ENCODE measurements around the gene GDPD5. TPM values are rescaled to one million over a fixed set of nuclear protein-coding genes. Genes with fewer than 3 reads are reported as not detected.

The GDPD5 gene
- total and polyA plus RNA-seq, 2 donors (not counting 1 experiment from before 2014, with no cell fraction given): 59.1 to 102 TPM

DNA sequence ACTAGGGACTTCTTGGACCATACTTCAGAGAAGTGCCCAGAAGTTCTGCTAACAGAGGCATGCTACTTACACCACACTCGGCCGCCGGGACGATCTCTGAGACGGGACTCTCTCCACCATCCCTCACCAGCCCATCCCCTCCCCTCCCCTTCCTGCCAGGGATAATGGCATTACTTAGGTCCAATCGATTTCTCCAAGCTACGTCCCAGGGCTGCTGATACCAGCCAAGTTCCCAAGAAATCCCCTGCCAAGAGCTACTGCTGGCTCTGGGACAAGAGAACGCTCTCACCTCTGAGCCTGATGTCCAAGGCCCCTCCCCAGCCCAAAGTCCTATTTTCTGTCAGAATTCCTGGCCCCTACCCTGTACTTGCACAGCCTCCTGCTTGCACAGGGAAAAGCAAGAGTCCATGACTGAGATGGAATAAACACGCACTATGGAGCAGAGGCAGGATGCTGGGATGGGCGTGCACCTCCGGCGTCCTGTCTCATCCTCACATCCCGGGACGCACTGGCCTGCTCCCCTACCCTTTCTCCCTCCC lies 42.7 kb downstream of the GDPD5 start:
- no peak overlapping the region for H3K4me3 Mint-ChIP-seq
- CTCF ChIA-PET: interaction anchor here (0.7 to 1.2 kb wide), 2 partner anchors 12 to 37 kb away, joined by 3 read pairs; no protein-coding TSS in a partner anchor
- Histone ChIP-seq H3K36me3 (replicated peaks in 1 of 2; ENCODE audit: control extremely low read depth in 1 of 2, control insufficient read depth in 1 of 2, extremely low read depth in 1 of 2, insufficient read depth in 2 of 2, low read length in 1 of 2) (no peaks in the 10 kb centered on the region), H3K9ac (ENCODE audit: low read length) (no peak overlapping the region), H2AFZ (ENCODE audit: insufficient read depth, low read depth, low read length, poor library complexity, severe bottlenecking) (no peak overlapping the region), H4K20me1 (ENCODE audit: control insufficient read depth, insufficient read depth, low read length, poor library complexity, severe bottlenecking) (no peaks in the 10 kb centered on the region), H3K9me3 (ENCODE audit: control extremely low read depth in 1 of 3, control insufficient read depth in 2 of 3, insufficient read depth in 1 of 3, low read length in 2 of 3) (no peaks in the 10 kb centered on the region), H3K79me2 (ENCODE audit: control insufficient read depth, insufficient read depth, low read length) (no peaks in the 10 kb centered on the region), H3K4me2 (replicated peaks; ENCODE audit: low read depth, low read length, poor library complexity, severe bottlenecking) (no peak overlapping the region), H3K4me3 (ENCODE audit: control extremely low read depth in 1 of 5, extremely low read depth in 1 of 5, insufficient read depth in 1 of 5, low read depth in 2 of 5, low read length in 4 of 5) (no peak overlapping the region), H3K4me1 (ENCODE audit: control insufficient read depth in 2 of 2, insufficient read depth in 2 of 2, low read length in 2 of 2) (no peaks in the 10 kb centered on the region), H3K27me3 (replicated peaks in 1 of 4; ENCODE audit: control extremely low read depth in 1 of 4, control insufficient read depth in 3 of 4, insufficient read depth in 4 of 4, low read length in 3 of 4) (no peaks in the 10 kb centered on the region), H3K27ac (ENCODE audit: low read length in 2 of 2) (no peak overlapping the region)
- no peak overlapping the region for H3K27ac Mint-ChIP-seq
- POLR2A ChIA-PET: no interaction called here
- no peak for TF ChIP-seq EZH2 (IDR thresholded peaks at IDR 0.05; ENCODE audit: borderline replicate concordance, insufficient read depth, low read depth, low read length, poor library complexity, severe bottlenecking)
- TF ChIP-seq CTCF (IDR thresholded peaks at IDR 0.05): no peak
- intact Hi-C loops (cut with micrococcal nuclease): no loop called here
- no peaks in the 10 kb centered on the region for H3K27me3 Mint-ChIP-seq
- H3K4me1 Mint-ChIP-seq: peaks cover 2% of the 10 kb centered on the region
- WGBS (ENCODE audit: insufficient coverage): 96% methylated on average over 14 of the region's 14 CpGs
- no peaks in the 10 kb centered on the region for H3K9me3 Mint-ChIP-seq (ENCODE audit: insufficient read depth)
- DNase-seq (no peak), ATAC-seq (ENCODE audit: low read depth) (no peak)

GRCh38 chr11:75481922-75482606 lies 43.7 kb downstream of the GDPD5 start:
- no peak for TF ChIP-seq EZH2 (IDR thresholded peaks at IDR 0.05; ENCODE audit: borderline replicate concordance, insufficient read depth, low read depth, low read length, poor library complexity, severe bottlenecking)
- no peak for TF ChIP-seq CTCF (IDR thresholded peaks at IDR 0.05)
- 89% methylated on average over 7 of the region's 12 CpGs for WGBS (ENCODE audit: insufficient coverage)
- H3K4me2 ChIP-seq (replicated peaks; ENCODE audit: low read depth, low read length, poor library complexity, severe bottlenecking): no peak overlapping the region

More at GRCh38 chr11:75481922-75482606, 43.7 kb downstream of the GDPD5 start:
- Histone ChIP-seq H3K9ac (ENCODE audit: low read length) (no peak overlapping the region), H2AFZ (ENCODE audit: insufficient read depth, low read depth, low read length, poor library complexity, severe bottlenecking) (no peak overlapping the region), H3K79me2 (ENCODE audit: control insufficient read depth, insufficient read depth, low read length) (no peaks in the 10 kb centered on the region), H4K20me1 (ENCODE audit: control insufficient read depth, insufficient read depth, low read length, poor library complexity, severe bottlenecking) (no peaks in the 10 kb centered on the region), H3K27me3 (replicated peaks in 1 of 4; ENCODE audit: control extremely low read depth in 1 of 4, control insufficient read depth in 3 of 4, insufficient read depth in 4 of 4, low read length in 3 of 4) (no peaks in the 10 kb centered on the region), H3K4me1 (ENCODE audit: control insufficient read depth in 2 of 2, insufficient read depth in 2 of 2, low read length in 2 of 2) (no peaks in the 10 kb centered on the region), H3K9me3 (ENCODE audit: control extremely low read depth in 1 of 3, control insufficient read depth in 2 of 3, insufficient read depth in 1 of 3, low read length in 2 of 3) (no peaks in the 10 kb centered on the region), H3K27ac (ENCODE audit: low read length in 2 of 2) (no peak overlapping the region), H3K4me3 (ENCODE audit: control extremely low read depth in 1 of 5, extremely low read depth in 1 of 5, insufficient read depth in 1 of 5, low read depth in 2 of 5, low read length in 4 of 5) (no peak overlapping the region), H3K36me3 (replicated peaks in 1 of 2; ENCODE audit: control extremely low read depth in 1 of 2, control insufficient read depth in 1 of 2, extremely low read depth in 1 of 2, insufficient read depth in 2 of 2, low read length in 1 of 2) (no peaks in the 10 kb centered on the region)
- Mint-ChIP-seq H3K4me3 (no peak overlapping the region), H3K27me3 (no peaks in the 10 kb centered on the region), H3K4me1 (peaks cover 2% of the 10 kb centered on the region), H3K9me3 (ENCODE audit: insufficient read depth) (no peaks in the 10 kb centered on the region), H3K27ac (no peak overlapping the region)
- intact Hi-C loops (cut with micrococcal nuclease): no loop called here
- ChIA-PET CTCF (no interaction called here), POLR2A (no interaction called here)
- no peak for ATAC-seq (ENCODE audit: low read depth)
- DNase-seq: no peak
